ENCODE data around the gene ST6GAL1. TPM values are rescaled to one million over a fixed set of nuclear protein-coding genes. Genes with fewer than 3 reads are reported as not detected.

The ST6GAL1 gene
- total and polyA plus RNA-seq, 2 of the 13 experiments (the other 11 are each of a cell fraction or from before 2014, with no cell fraction given): 79.9 to 164 TPM

GRCh38 chr3:186960347-186960746, 30.0 kb downstream of the ST6GAL1 start:
- H3K27ac ChIP-seq (ENCODE audit: extremely low read length, insufficient read depth, low read length): no peak overlapping the region
- in situ Hi-C loops (cut with HindIII; ENCODE audit: extremely low pct_ligation_motif_present, low pct_unique_long_range_greater_than_20kb): no loop called here
- TF ChIP-seq SP5 (CRISPR knock-in tag; IDR thresholded peaks at IDR 0.05; ENCODE audit: borderline replicate concordance, low read depth) (no peak), RARG (CRISPR knock-in tag; IDR thresholded peaks at IDR 0.05; ENCODE audit: low read depth) (no peak), GMEB2 (CRISPR knock-in tag; IDR thresholded peaks at IDR 0.05; ENCODE audit: low read depth) (no peak), ZKSCAN8 (CRISPR knock-in tag; IDR thresholded peaks at IDR 0.05; ENCODE audit: borderline replicate concordance) (no peak), KAT8 (CRISPR knock-in tag; IDR thresholded peaks at IDR 0.05) (no peak), NR2F2 (IDR thresholded peaks at IDR 0.05; ENCODE audit: borderline replicate concordance, low read depth) (no peak), MAZ (IDR thresholded peaks at IDR 0.05; ENCODE audit: borderline replicate concordance, low read depth, low read length) (no peak), MAZ (CRISPR knock-in tag; IDR thresholded peaks at IDR 0.05; ENCODE audit: low read depth) (no peak), SP1 (IDR thresholded peaks at IDR 0.05) (no peak), SP1 (CRISPR knock-in tag; IDR thresholded peaks at IDR 0.05) (no peak), ZNF782 (CRISPR knock-in tag; IDR thresholded peaks at IDR 0.05; ENCODE audit: borderline replicate concordance) (no peak), NFKB2 (CRISPR knock-in tag; IDR thresholded peaks at IDR 0.05; ENCODE audit: borderline replicate concordance) (no peak), RNF2 (conservative IDR thresholded peaks at IDR 0.05; ENCODE audit: low read depth) (no peak), ARID2 (CRISPR knock-in tag; IDR thresholded peaks at IDR 0.05; ENCODE audit: borderline replicate concordance) (no peak), FOXM1 (CRISPR knock-in tag; IDR thresholded peaks at IDR 0.05) (no peak), HINFP (CRISPR knock-in tag; IDR thresholded peaks at IDR 0.05; ENCODE audit: low read depth) (no peak), IKZF4 (CRISPR knock-in tag; IDR thresholded peaks at IDR 0.05; ENCODE audit: borderline replicate concordance, low read depth, not compliant biosample characterization) (no peak), NKX3-1 (CRISPR knock-in tag; IDR thresholded peaks at IDR 0.05) (no peak), ATF7 (IDR thresholded peaks at IDR 0.05) (no peak), ATF7 (CRISPR knock-in tag; IDR thresholded peaks at IDR 0.05) (no peak), PAX8 (CRISPR knock-in tag; IDR thresholded peaks at IDR 0.05; ENCODE audit: borderline replicate concordance) (no peak)
- TF ChIP-seq, protein P1, sequence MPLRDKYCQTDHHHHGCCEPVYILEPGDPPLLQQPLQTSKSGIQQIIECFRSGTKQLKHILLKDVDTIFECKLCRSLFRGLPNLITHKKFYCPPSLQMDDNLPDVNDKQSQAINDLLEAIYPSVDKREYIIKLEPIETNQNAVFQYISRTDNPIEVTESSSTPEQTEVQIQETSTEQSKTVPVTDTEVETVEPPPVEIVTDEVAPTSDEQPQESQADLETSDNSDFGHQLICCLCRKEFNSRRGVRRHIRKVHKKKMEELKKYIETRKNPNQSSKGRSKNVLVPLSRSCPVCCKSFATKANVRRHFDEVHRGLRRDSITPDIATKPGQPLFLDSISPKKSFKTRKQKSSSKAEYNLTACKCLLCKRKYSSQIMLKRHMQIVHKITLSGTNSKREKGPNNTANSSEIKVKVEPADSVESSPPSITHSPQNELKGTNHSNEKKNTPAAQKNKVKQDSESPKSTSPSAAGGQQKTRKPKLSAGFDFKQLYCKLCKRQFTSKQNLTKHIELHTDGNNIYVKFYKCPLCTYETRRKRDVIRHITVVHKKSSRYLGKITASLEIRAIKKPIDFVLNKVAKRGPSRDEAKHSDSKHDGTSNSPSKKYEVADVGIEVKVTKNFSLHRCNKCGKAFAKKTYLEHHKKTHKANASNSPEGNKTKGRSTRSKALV (CRISPR knock-in tag; IDR thresholded peaks at IDR 0.05): no peak
- intact Hi-C loops (cut with micrococcal nuclease; ENCODE audit: unreplicated experiment): no loop called here
- no peaks in the 10 kb centered on the region for H3K27me3 ChIP-seq (ENCODE audit: control insufficient read depth in 1 of 2, insufficient read depth in 2 of 2, low read length in 2 of 2)
- no peak overlapping the region for H3K9ac ChIP-seq (ENCODE audit: insufficient read depth, low read depth, low read length)
- no peaks in the 10 kb centered on the region for H3K4me1 ChIP-seq (ENCODE audit: insufficient read depth, low read length)
- BruUV-seq (replicated peaks): no TSS peak
- DNase-seq (ENCODE audit: low spot score) (no peak), ATAC-seq (no peak), FAIRE-seq (no peak)
- H3K4me2 ChIP-seq (ENCODE audit: low read depth, low read length): no peak overlapping the region
- no peaks in the 10 kb centered on the region; a peak in 1 of 5 replicates for H3K36me3 ChIP-seq (replicated peaks in 1 of 2; ENCODE audit: control insufficient read depth in 1 of 2, insufficient read depth in 2 of 2, low read length in 2 of 2)
- 90% methylated on average over 4 of the region's 4 CpGs for WGBS (ENCODE audit: low lambda C conversion rate)
- ChIA-PET POLR2A (no interaction called here), CTCF (ENCODE audit: low intra/inter-chr PET ratio, low total read pairs) (no interaction called here)
- no peaks in the 10 kb centered on the region for H3K9me3 ChIP-seq (ENCODE audit: low read length)
- H4K20me1 ChIP-seq (ENCODE audit: insufficient read depth, low read length): no peaks in the 10 kb centered on the region
- no peak overlapping the region for H2AFZ ChIP-seq (ENCODE audit: low read length)
- H3K4me3 ChIP-seq (replicated peaks in 1 of 3; ENCODE audit: insufficient read depth in 1 of 3, low read depth in 2 of 3, low read length in 3 of 3): no peak overlapping the region
- H3K79me2 ChIP-seq (ENCODE audit: insufficient read depth, low read length): no peaks in the 10 kb centered on the region

All from HepG2 (cell line).